GM12864 (cell line): Measurements from ENCODE around the gene LRRC47.

ENCODE experiments used
- DNase-seq: peaks from one replicate; pipeline ENCODE4 v3.0.0-alpha.2; 2011; ENCODE audit warnings: low read depth
- H3K4me3 ChIP-seq: 2 replicates; pipeline ENCODE4 v1.5.1; 2011; ENCODE audit warnings: mild to moderate bottlenecking, low read depth, low read length, control low read depth
- CTCF ChIP-seq: IDR thresholded peaks from 2 replicates; pipeline ENCODE4 v1.5.1; 2011; ENCODE audit warnings: low read depth, mild to moderate bottlenecking, moderate library complexity, low read length, control low read depth, inconsistent platforms; ENCODE audit errors: missing control alignments

LRRC47 gene

GRCh38 chr1:3732434-3733093, 63.7 kb downstream of the LRRC47 start:
- TF ChIP-seq CTCF = no peak
- H3K4me3 ChIP-seq = no peak overlapping the region
- no peak for DNase-seq

GRCh38 chr1:3731583-3732433, 64.5 kb downstream of the LRRC47 start:
- no peak overlapping the region for H3K4me3 ChIP-seq
- TF ChIP-seq CTCF = no peak

GRCh38 chr1:3730543-3731247, 65.6 kb downstream of the LRRC47 start:
- H3K4me3 ChIP-seq = no peak overlapping the region
- DNase-seq = no peak
- TF ChIP-seq CTCF = no peak

More at GRCh38 chr1:3731583-3732433, 64.5 kb downstream of the LRRC47 start:
- DNase-seq = no peak

- TF ChIP-seq CTCF = no peak
- DNase-seq = no peak
- H3K4me3 ChIP-seq = no peak overlapping the region
Observed at GRCh38 chr1:3729594-3730542, 66.4 kb downstream of the LRRC47 start.
